ENCODE results near the gene GNA12. TPM values are rescaled to one million over a fixed set of nuclear protein-coding genes. Genes with fewer than 3 reads are reported as not detected.
A peak's percentile ranks its signal among the peaks of the same experiment; 100 is the strongest.

Gene GNA12
- total RNA-seq, 2 donors from 2014 or later: 12.2 to 17.5 TPM

GRCh38 chr7:2757361-2757903 lies 86.7 kb downstream of the GNA12 start:
- Histone ChIP-seq H3K4me3 (no peak overlapping the region), H3K4me1 (no peaks in the 10 kb centered on the region), H3K36me3 (replicated peaks in 1 of 2; ENCODE audit: insufficient read depth in 1 of 2, low read depth in 2 of 2) (no peaks in the 10 kb centered on the region), H3K9me3 (no peaks in the 10 kb centered on the region), H3K27me3 (no peaks in the 10 kb centered on the region), H3K27ac (peak overlapping the region in 2 of 4 donors; percentile 54 to 72)
- ATAC-seq: no peak
- WGBS, 2 donors: 78 to 81% methylated on average over 11 of the region's 11 CpGs
- TF ChIP-seq CTCF (IDR thresholded peaks at IDR 0.05) (no peak), POLR2A (IDR thresholded peaks at IDR 0.05) (no peak)
- intact Hi-C loops (cut with DNase I): no loop called here
- peak in 3 of 4 donors; percentile 39 to 62 (median 58) for DNase-seq

GRCh38 chr7:2755531-2755930 lies 88.6 kb downstream of the GNA12 start:
- no peak overlapping the region for H3K27ac ChIP-seq

GRCh38 chr7:2754912-2755311 lies 89.2 kb downstream of the GNA12 start:
- 92 to 95% methylated on average over 10 of the region's 10 CpGs for WGBS, 2 donors
- ATAC-seq (no peak), DNase-seq (no peak)
- intact Hi-C loops (cut with DNase I): no loop called here
- TF ChIP-seq POLR2A (IDR thresholded peaks at IDR 0.05): no peak
- no peak for TF ChIP-seq CTCF (IDR thresholded peaks at IDR 0.05)
- Histone ChIP-seq H3K4me1 (no peaks in the 10 kb centered on the region), H3K36me3 (replicated peaks in 1 of 2; ENCODE audit: insufficient read depth in 1 of 2, low read depth in 2 of 2) (no peaks in the 10 kb centered on the region), H3K4me3 (no peak overlapping the region), H3K9me3 (no peaks in the 10 kb centered on the region), H3K27me3 (no peaks in the 10 kb centered on the region), H3K27ac (no peak overlapping the region)

More at GRCh38 chr7:2755531-2755930, 88.6 kb downstream of the GNA12 start:
- ATAC-seq: no peak
- no peak for TF ChIP-seq POLR2A (IDR thresholded peaks at IDR 0.05)
- TF ChIP-seq CTCF (IDR thresholded peaks at IDR 0.05): no peak
- Histone ChIP-seq H3K4me1 (no peaks in the 10 kb centered on the region), H3K27me3 (no peaks in the 10 kb centered on the region), H3K4me3 (no peak overlapping the region), H3K36me3 (replicated peaks in 1 of 2; ENCODE audit: insufficient read depth in 1 of 2, low read depth in 2 of 2) (no peaks in the 10 kb centered on the region), H3K9me3 (no peaks in the 10 kb centered on the region)
- DNase-seq: no peak
- intact Hi-C loops (cut with DNase I): no loop called here

- WGBS, 2 donors: 93 to 97% methylated on average over 5 of the region's 5 CpGs
- intact Hi-C loops (cut with DNase I): no loop called here
- no peak for DNase-seq
- no peak for TF ChIP-seq CTCF (IDR thresholded peaks at IDR 0.05)
- TF ChIP-seq POLR2A (IDR thresholded peaks at IDR 0.05): no peak
- H3K9me3 ChIP-seq: no peaks in the 10 kb centered on the region
- no peaks in the 10 kb centered on the region for H3K27me3 ChIP-seq
- no peak overlapping the region for H3K4me3 ChIP-seq
- H3K4me1 ChIP-seq: no peaks in the 10 kb centered on the region
- ATAC-seq: no peak
- no peak overlapping the region for H3K27ac ChIP-seq
- H3K36me3 ChIP-seq (replicated peaks in 1 of 2; ENCODE audit: insufficient read depth in 1 of 2, low read depth in 2 of 2): no peaks in the 10 kb centered on the region
Measured at GRCh38 chr7:2754086-2754485, 90.0 kb downstream of the GNA12 start.

GRCh38 chr7:2753148-2753547 lies 91.0 kb downstream of the GNA12 start:
- no peaks in the 10 kb centered on the region for H3K27me3 ChIP-seq
- no peak for DNase-seq
- no peak overlapping the region for H3K4me3 ChIP-seq
- no peak for ATAC-seq
- intact Hi-C loops (cut with DNase I): no loop called here
- no peaks in the 10 kb centered on the region for H3K36me3 ChIP-seq (replicated peaks in 1 of 2; ENCODE audit: insufficient read depth in 1 of 2, low read depth in 2 of 2)
- no peaks in the 10 kb centered on the region for H3K9me3 ChIP-seq
- no peak for TF ChIP-seq CTCF (IDR thresholded peaks at IDR 0.05)
- no peaks in the 10 kb centered on the region for H3K4me1 ChIP-seq
- no peak overlapping the region for H3K27ac ChIP-seq
- WGBS, 2 donors: 91 to 98% methylated on average over 3 of the region's 3 CpGs
